ENCODE data around the gene JAKMIP1.

Gene JAKMIP1

GRCh38 chr4:6178757-6179156 is 21.6 kb downstream of the JAKMIP1 start:
- Histone ChIP-seq H3K27me3 (ENCODE audit: control insufficient read depth in 1 of 2, insufficient read depth in 2 of 2, low read length in 2 of 2) (peaks cover 4 to 7% of the 10 kb centered on the region in 2 donors), H3K9me3 (ENCODE audit: control insufficient read depth in 2 of 2, low read length in 2 of 2) (peaks cover 0 to 13% of the 10 kb centered on the region in 2 donors), H3K4me3 (ENCODE audit: low read length in 2 of 2) (no peak overlapping the region), H3K27ac (ENCODE audit: low read length) (no peak overlapping the region), H3K36me3 (ENCODE audit: control insufficient read depth in 2 of 2, insufficient read depth in 2 of 2, low read length in 2 of 2) (no peaks in the 10 kb centered on the region), H3K4me1 (ENCODE audit: control insufficient read depth, insufficient read depth, low read length) (no peaks in the 10 kb centered on the region), H3K9ac (ENCODE audit: low read length in 2 of 2) (no peak overlapping the region)

- Histone ChIP-seq H3K36me3 (ENCODE audit: control insufficient read depth in 2 of 2, insufficient read depth in 2 of 2, low read length in 2 of 2) (no peaks in the 10 kb centered on the region), H3K9ac (ENCODE audit: low read length in 2 of 2) (no peak overlapping the region), H3K4me1 (ENCODE audit: control insufficient read depth, insufficient read depth, low read length) (no peaks in the 10 kb centered on the region), H3K27me3 (ENCODE audit: control insufficient read depth in 1 of 2, insufficient read depth in 2 of 2, low read length in 2 of 2) (peaks cover 4 to 7% of the 10 kb centered on the region in 2 donors), H3K4me3 (ENCODE audit: low read length in 2 of 2) (no peak overlapping the region), H3K9me3 (ENCODE audit: control insufficient read depth in 2 of 2, low read length in 2 of 2) (peaks cover 0 to 13% of the 10 kb centered on the region in 2 donors), H3K27ac (ENCODE audit: low read length) (no peak overlapping the region)
These were observed 22.7 kb downstream of the JAKMIP1 start for GRCh38 chr4:6177587-6178197.

DNA sequence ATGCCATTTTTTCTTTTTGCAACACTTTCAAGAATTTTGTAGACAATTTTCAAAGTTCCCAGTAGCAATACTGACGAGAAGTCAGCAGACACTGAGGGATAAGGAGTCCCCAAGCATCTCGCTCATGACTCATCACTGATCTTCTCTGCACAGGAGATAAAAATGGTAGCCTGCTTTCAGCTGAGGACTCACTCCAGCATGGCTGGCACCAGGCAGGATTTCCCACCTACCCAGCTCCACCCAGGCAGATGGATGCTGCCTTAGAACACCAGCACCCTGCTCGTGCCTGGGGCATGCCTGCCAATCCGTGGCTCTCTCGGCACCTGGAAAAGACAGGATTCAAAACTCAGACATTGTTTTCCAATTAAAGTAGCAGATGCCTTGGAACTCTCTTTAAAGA is 24.9 kb downstream of the JAKMIP1 start:
- Histone ChIP-seq H3K9me3 (ENCODE audit: control insufficient read depth in 2 of 2, low read length in 2 of 2) (peaks cover 0 to 4% of the 10 kb centered on the region in 2 donors), H3K27ac (ENCODE audit: low read length) (no peak overlapping the region), H3K9ac (ENCODE audit: low read length in 2 of 2) (no peak overlapping the region), H3K27me3 (ENCODE audit: control insufficient read depth in 1 of 2, insufficient read depth in 2 of 2, low read length in 2 of 2) (peaks cover 4 to 5% of the 10 kb centered on the region in 2 donors), H3K36me3 (ENCODE audit: control insufficient read depth in 2 of 2, insufficient read depth in 2 of 2, low read length in 2 of 2) (no peaks in the 10 kb centered on the region), H3K4me1 (ENCODE audit: control insufficient read depth, insufficient read depth, low read length) (no peaks in the 10 kb centered on the region), H3K4me3 (ENCODE audit: low read length in 2 of 2) (no peak overlapping the region)

- Histone ChIP-seq H3K36me3 (ENCODE audit: control insufficient read depth in 2 of 2, insufficient read depth in 2 of 2, low read length in 2 of 2) (no peaks in the 10 kb centered on the region), H3K4me3 (ENCODE audit: low read length in 2 of 2) (no peak overlapping the region), H3K4me1 (ENCODE audit: control insufficient read depth, insufficient read depth, low read length) (no peaks in the 10 kb centered on the region), H3K27me3 (ENCODE audit: control insufficient read depth in 1 of 2, insufficient read depth in 2 of 2, low read length in 2 of 2) (peaks cover 0 to 2% of the 10 kb centered on the region in 2 donors), H3K27ac (ENCODE audit: low read length) (no peak overlapping the region), H3K9ac (ENCODE audit: low read length in 2 of 2) (no peak overlapping the region), H3K9me3 (ENCODE audit: control insufficient read depth in 2 of 2, low read length in 2 of 2) (no peaks in the 10 kb centered on the region)
These were observed 27.5 kb downstream of the JAKMIP1 start for GRCh38 chr4:6172927-6173200.

DNA sequence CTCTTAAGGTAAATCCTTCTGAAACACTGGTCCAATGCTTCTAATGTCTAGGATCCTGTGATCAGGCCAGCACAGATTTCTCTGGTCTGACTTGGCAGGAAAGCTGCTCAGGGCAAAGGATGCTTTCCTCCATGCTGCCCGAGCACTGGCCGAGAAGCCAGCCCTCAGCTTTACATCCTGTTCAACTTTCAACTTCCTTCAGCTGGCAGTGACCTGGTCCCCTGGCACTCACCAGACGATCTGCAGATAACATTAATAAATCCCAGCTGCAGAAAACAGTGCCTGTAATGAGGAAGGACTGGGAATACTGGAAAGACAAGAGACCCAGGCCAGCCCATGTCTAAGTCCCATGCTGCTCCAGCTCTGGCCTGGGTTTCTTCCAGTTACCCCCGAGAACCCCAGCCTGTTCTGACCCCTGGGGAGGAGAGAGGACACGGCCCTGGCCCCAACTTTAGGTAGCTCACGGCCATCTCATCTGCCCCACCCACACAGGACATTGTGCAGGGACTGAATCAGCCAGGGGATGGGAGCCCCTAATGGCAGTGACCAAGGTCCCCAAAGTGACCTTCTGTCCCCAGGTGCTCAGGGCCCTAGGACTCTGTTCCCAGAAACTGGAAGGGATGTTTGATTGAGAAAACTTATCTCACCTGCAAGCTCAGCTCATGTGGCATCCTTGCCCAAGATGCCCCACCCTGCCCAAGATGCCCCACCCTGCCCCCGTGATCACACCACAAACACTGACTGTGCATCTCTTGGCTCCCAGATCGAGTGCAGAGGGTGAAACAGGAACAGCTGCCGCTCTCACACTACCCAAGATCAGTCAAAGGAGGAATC is 28.0 kb downstream of the JAKMIP1 start:
- no peak overlapping the region for H3K27ac ChIP-seq (ENCODE audit: low read length)
- no peaks in the 10 kb centered on the region for H3K36me3 ChIP-seq (ENCODE audit: control insufficient read depth in 2 of 2, insufficient read depth in 2 of 2, low read length in 2 of 2)
- H3K9ac ChIP-seq (ENCODE audit: low read length in 2 of 2) = no peak overlapping the region
- H3K4me1 ChIP-seq (ENCODE audit: control insufficient read depth, insufficient read depth, low read length) = no peaks in the 10 kb centered on the region
- no peak overlapping the region for H3K4me3 ChIP-seq (ENCODE audit: low read length in 2 of 2)
- no peaks in the 10 kb centered on the region for H3K27me3 ChIP-seq (ENCODE audit: control insufficient read depth in 1 of 2, insufficient read depth in 2 of 2, low read length in 2 of 2)
- H3K9me3 ChIP-seq (ENCODE audit: control insufficient read depth in 2 of 2, low read length in 2 of 2) = no peaks in the 10 kb centered on the region

GRCh38 chr4:6169239-6169638 is 31.1 kb downstream of the JAKMIP1 start:
- Histone ChIP-seq H3K9me3 (ENCODE audit: control insufficient read depth in 2 of 2, low read length in 2 of 2) (no peaks in the 10 kb centered on the region), H3K27me3 (ENCODE audit: control insufficient read depth in 1 of 2, insufficient read depth in 2 of 2, low read length in 2 of 2) (no peaks in the 10 kb centered on the region), H3K9ac (ENCODE audit: low read length in 2 of 2) (no peak overlapping the region), H3K4me1 (ENCODE audit: control insufficient read depth, insufficient read depth, low read length) (no peaks in the 10 kb centered on the region), H3K27ac (ENCODE audit: low read length) (no peak overlapping the region), H3K4me3 (ENCODE audit: low read length in 2 of 2) (no peak overlapping the region), H3K36me3 (ENCODE audit: control insufficient read depth in 2 of 2, insufficient read depth in 2 of 2, low read length in 2 of 2) (no peaks in the 10 kb centered on the region)

DNA sequence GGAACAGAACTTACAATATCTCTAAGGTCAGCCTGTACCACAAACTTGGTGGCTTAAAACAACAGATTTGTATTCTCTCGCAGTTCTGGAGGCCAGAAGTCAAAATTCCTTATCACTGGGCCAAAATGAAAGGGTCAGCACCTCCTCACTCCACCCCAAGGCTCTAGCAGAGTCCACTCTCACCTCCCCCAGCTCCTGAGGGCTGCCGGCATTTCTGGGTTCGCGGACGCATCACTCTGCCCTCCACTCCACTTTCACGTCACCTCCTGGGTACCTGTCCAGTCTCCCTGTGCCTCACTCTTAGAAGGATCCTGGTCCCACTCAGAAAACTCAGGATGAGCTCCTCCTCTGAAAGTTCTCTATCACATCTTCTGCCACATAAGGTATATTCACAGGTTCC is 34.6 kb downstream of the JAKMIP1 start:
- Histone ChIP-seq H3K4me1 (ENCODE audit: control insufficient read depth, insufficient read depth, low read length) (no peaks in the 10 kb centered on the region), H3K27ac (ENCODE audit: low read length) (no peak overlapping the region), H3K36me3 (ENCODE audit: control insufficient read depth in 2 of 2, insufficient read depth in 2 of 2, low read length in 2 of 2) (no peaks in the 10 kb centered on the region), H3K9ac (ENCODE audit: low read length in 2 of 2) (no peak overlapping the region), H3K27me3 (ENCODE audit: control insufficient read depth in 1 of 2, insufficient read depth in 2 of 2, low read length in 2 of 2) (no peaks in the 10 kb centered on the region), H3K4me3 (ENCODE audit: low read length in 2 of 2) (no peak overlapping the region), H3K9me3 (ENCODE audit: control insufficient read depth in 2 of 2, low read length in 2 of 2) (peaks cover 0 to 5% of the 10 kb centered on the region in 2 donors)

- no peaks in the 10 kb centered on the region for H3K4me1 ChIP-seq (ENCODE audit: control insufficient read depth, insufficient read depth, low read length)
- no peak overlapping the region for H3K9ac ChIP-seq (ENCODE audit: low read length in 2 of 2)
- H3K36me3 ChIP-seq (ENCODE audit: control insufficient read depth in 2 of 2, insufficient read depth in 2 of 2, low read length in 2 of 2) = no peaks in the 10 kb centered on the region
- H3K9me3 ChIP-seq (ENCODE audit: control insufficient read depth in 2 of 2, low read length in 2 of 2) = peaks cover 0 to 5% of the 10 kb centered on the region in 2 donors
- no peak overlapping the region for H3K4me3 ChIP-seq (ENCODE audit: low read length in 2 of 2)
- H3K27me3 ChIP-seq (ENCODE audit: control insufficient read depth in 1 of 2, insufficient read depth in 2 of 2, low read length in 2 of 2) = peaks cover 0 to 2% of the 10 kb centered on the region in 2 donors
- H3K27ac ChIP-seq (ENCODE audit: low read length) = no peak overlapping the region
These were observed 37.5 kb downstream of the JAKMIP1 start for GRCh38 chr4:6162885-6163284.

GRCh38 chr4:6161921-6162464 is 38.4 kb downstream of the JAKMIP1 start:
- no peak overlapping the region for H3K27ac ChIP-seq (ENCODE audit: low read length)
- no peak overlapping the region for H3K4me3 ChIP-seq (ENCODE audit: low read length in 2 of 2)
- H3K9me3 ChIP-seq (ENCODE audit: control insufficient read depth in 2 of 2, low read length in 2 of 2) = peaks cover 0 to 5% of the 10 kb centered on the region in 2 donors
- H3K4me1 ChIP-seq (ENCODE audit: control insufficient read depth, insufficient read depth, low read length) = no peaks in the 10 kb centered on the region
- H3K9ac ChIP-seq (ENCODE audit: low read length in 2 of 2) = no peak overlapping the region
- no peaks in the 10 kb centered on the region for H3K36me3 ChIP-seq (ENCODE audit: control insufficient read depth in 2 of 2, insufficient read depth in 2 of 2, low read length in 2 of 2)
- peaks cover 0 to 4% of the 10 kb centered on the region in 2 donors for H3K27me3 ChIP-seq (ENCODE audit: control insufficient read depth in 1 of 2, insufficient read depth in 2 of 2, low read length in 2 of 2)

- Histone ChIP-seq H3K36me3 (ENCODE audit: control insufficient read depth in 2 of 2, insufficient read depth in 2 of 2, low read length in 2 of 2) (no peaks in the 10 kb centered on the region), H3K27ac (ENCODE audit: low read length) (no peak overlapping the region), H3K4me3 (ENCODE audit: low read length in 2 of 2) (no peak overlapping the region), H3K4me1 (ENCODE audit: control insufficient read depth, insufficient read depth, low read length) (no peaks in the 10 kb centered on the region), H3K9me3 (ENCODE audit: control insufficient read depth in 2 of 2, low read length in 2 of 2) (peaks cover 0 to 5% of the 10 kb centered on the region in 2 donors), H3K9ac (ENCODE audit: low read length in 2 of 2) (no peak overlapping the region), H3K27me3 (ENCODE audit: control insufficient read depth in 1 of 2, insufficient read depth in 2 of 2, low read length in 2 of 2) (peaks cover 0 to 6% of the 10 kb centered on the region in 2 donors)
These were observed 39.8 kb downstream of the JAKMIP1 start for GRCh38 chr4:6160536-6160935.

- Histone ChIP-seq H3K27me3 (ENCODE audit: control insufficient read depth in 1 of 2, insufficient read depth in 2 of 2, low read length in 2 of 2) (peaks cover 0 to 6% of the 10 kb centered on the region in 2 donors), H3K9me3 (ENCODE audit: control insufficient read depth in 2 of 2, low read length in 2 of 2) (no peaks in the 10 kb centered on the region), H3K27ac (ENCODE audit: low read length) (no peak overlapping the region), H3K9ac (ENCODE audit: low read length in 2 of 2) (no peak overlapping the region), H3K4me3 (ENCODE audit: low read length in 2 of 2) (no peak overlapping the region), H3K4me1 (ENCODE audit: control insufficient read depth, insufficient read depth, low read length) (no peaks in the 10 kb centered on the region), H3K36me3 (ENCODE audit: control insufficient read depth in 2 of 2, insufficient read depth in 2 of 2, low read length in 2 of 2) (no peaks in the 10 kb centered on the region)
These were observed 42.4 kb downstream of the JAKMIP1 start for GRCh38 chr4:6157926-6158325.

Measured in stomach smooth muscle (tissue), 2 donors.